ENCODE results near the gene CCDC47.

Gene CCDC47

DNA sequence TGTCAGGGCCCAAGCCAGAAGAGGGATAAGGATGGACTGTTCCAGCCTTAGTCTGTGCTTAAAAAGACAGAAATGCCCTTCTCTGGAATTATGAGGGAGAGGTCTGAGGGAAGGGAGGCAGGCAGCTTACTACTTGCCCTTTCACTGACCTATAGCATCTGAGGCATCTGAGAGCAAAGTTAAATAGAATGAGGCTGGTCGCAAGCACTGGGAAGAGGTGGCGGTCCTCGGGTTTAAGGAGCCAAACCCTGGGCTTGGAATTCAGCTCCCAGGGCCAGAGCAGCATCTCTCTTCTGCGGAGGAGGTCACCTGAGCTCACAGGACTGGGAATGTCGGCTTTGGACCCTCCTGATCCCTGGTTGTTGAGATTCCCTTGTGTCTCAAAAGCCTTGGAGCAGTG lies 70.4 kb downstream of the CCDC47 start:
- no peak overlapping the region for H3K4me3 ChIP-seq (ENCODE audit: low read depth, low read length)
- DNase-seq (ENCODE audit: low read depth): no peak

DNA sequence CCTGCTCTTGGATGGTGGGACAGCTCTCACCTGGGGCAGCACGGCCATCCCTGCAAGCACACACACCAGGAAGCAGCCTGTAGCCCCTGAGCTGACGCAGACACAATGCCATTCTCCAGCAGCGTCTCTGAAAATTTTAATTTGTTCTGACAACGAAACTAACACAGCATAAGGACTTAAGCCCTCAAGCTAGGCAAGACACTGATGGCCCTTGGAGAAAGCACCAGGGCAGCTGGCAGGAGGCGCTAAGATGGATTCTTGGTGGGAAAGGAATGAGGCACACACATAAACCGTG lies 70.7 kb downstream of the CCDC47 start:
- no peak for DNase-seq (ENCODE audit: low read depth)
- no peak overlapping the region for H3K4me3 ChIP-seq (ENCODE audit: low read depth, low read length)
- TF ChIP-seq CTCF (conservative IDR thresholded peaks at IDR 0.05; ENCODE audit: low read depth, low read length): no peak

More for the DNA sequence above, 70.4 kb downstream of the CCDC47 start:
- TF ChIP-seq CTCF (conservative IDR thresholded peaks at IDR 0.05; ENCODE audit: low read depth, low read length): no peak

DNA sequence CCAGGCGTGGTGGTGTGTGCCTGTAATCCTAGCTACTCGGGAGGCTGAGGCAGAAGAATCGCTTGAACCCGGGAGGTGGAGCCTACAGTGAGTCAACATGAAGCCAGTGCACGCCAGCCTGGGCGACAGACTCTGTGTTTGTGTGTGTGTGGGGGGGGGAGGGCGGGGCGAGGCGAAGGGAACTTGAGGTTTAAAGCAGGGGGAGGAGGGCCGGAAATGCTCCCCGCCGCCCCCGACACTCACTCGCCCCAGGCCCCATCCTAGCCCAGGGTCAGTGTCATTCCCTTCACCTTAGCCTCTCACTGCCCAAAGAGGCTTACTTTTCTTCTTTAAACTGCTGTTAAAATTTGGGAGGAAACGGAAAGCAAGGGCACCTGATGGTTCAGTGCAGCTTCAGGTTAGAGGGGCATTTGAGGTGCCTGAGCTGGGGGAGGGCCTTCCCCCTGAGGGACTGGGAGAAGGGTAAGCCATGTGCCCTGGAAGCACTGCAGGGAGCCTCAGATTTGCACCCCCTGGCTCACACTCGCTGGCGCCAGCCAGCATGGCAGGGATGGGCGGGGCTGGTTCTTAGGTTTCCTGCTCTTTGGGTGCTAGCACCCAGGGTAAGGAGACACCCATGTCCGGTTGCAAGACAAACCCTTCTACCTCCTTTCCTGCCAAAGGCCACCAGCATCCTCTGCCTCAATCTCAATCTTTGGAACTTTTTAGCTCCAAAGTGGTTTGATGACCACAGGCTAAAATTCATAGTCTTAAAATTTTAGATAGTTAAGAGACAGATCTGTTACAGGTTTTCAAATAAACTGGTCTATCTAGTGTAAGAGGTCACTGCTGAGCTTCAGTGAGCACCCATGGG lies 71.3 kb downstream of the CCDC47 start:
- TF ChIP-seq CTCF (conservative IDR thresholded peaks at IDR 0.05; ENCODE audit: low read depth, low read length): no peak
- H3K4me3 ChIP-seq (ENCODE audit: low read depth, low read length): no peak overlapping the region
- DNase-seq (ENCODE audit: low read depth): no peak

- DNase-seq (ENCODE audit: low read depth): no peak
- no peak for TF ChIP-seq CTCF (conservative IDR thresholded peaks at IDR 0.05; ENCODE audit: low read depth, low read length)
- H3K4me3 ChIP-seq (ENCODE audit: low read depth, low read length): peak overlapping the region; percentile 37
Observed at GRCh38 chr17:63701456-63701820, 72.0 kb downstream of the CCDC47 start.

DNA sequence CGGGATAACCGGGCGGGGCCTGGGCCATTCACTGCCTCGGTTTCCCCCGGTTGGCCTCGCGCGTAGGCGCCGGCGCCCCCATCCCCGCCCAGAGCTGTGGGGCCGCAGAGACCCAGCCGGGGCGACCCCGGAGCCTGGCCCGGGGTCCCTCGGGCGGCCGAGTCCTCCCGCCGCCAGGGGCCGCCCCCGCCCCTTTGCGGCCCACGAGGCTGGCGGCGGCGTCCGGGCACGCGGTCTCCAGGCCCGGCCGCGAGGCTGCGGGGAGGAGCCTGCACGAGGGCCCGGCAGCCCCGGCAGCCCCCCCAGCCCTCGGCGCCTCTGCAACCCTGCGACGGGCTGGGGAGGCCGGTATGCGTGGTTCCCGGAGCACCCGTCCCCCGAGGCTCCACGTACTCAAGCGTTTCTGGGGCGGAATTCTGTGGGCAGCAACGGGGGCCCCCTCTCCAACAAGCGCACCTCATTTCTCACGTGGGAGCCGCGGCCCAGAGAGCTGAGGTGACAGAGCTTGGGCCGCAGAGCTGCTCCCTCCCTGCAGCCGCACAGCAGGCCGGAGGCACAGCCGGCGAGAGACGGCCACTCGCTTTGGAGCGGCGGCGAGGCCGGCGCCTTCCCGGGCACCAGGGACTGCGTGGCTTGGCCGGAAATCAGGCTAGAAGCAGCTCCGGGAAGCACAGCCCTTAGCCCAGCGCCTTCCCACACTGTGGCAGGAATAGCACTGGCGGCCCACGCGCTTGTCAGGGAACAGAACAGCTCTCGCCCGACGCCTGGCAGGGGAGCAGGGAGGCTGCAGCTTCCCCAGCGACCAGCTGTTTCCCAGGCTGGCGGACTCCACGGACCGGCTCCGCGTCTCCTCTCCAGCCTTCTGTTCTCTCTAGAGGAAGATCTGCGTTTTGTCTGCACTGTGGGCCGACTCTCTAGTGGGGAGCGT lies 72.6 kb downstream of the CCDC47 start:
- peak overlapping the region; percentile 61 for H3K4me3 ChIP-seq (ENCODE audit: low read depth, low read length)
- DNase-seq (ENCODE audit: low read depth): peak; percentile 67
- peak; percentile 26 for TF ChIP-seq CTCF (conservative IDR thresholded peaks at IDR 0.05; ENCODE audit: low read depth, low read length)

GRCh38 chr17:63699638-63700527 lies 73.5 kb downstream of the CCDC47 start, which contains the start of gene LIMD2:
Gene LIMD2 (minus strand): TSS chr17:63700125. CDS start chr17:63699298, 827 bp downstream.
- no peak for TF ChIP-seq CTCF (conservative IDR thresholded peaks at IDR 0.05; ENCODE audit: low read depth, low read length)
- peak within 1 kb of the TSS; percentile 61 for H3K4me3 ChIP-seq (ENCODE audit: low read depth, low read length)
- DNase-seq (ENCODE audit: low read depth): no peak

All from choroid plexus epithelial cell (primary cell).